IPS DF 4.7 (cell line): ENCODE data around the gene KLF4.

Experiments
- DNase-seq: peaks from one replicate; pipeline ENCODE4 v3.0.0-alpha.2; 2013; ENCODE audit warnings: low spot score; ENCODE audit errors: extremely low read depth

KLF4 gene

DNA sequence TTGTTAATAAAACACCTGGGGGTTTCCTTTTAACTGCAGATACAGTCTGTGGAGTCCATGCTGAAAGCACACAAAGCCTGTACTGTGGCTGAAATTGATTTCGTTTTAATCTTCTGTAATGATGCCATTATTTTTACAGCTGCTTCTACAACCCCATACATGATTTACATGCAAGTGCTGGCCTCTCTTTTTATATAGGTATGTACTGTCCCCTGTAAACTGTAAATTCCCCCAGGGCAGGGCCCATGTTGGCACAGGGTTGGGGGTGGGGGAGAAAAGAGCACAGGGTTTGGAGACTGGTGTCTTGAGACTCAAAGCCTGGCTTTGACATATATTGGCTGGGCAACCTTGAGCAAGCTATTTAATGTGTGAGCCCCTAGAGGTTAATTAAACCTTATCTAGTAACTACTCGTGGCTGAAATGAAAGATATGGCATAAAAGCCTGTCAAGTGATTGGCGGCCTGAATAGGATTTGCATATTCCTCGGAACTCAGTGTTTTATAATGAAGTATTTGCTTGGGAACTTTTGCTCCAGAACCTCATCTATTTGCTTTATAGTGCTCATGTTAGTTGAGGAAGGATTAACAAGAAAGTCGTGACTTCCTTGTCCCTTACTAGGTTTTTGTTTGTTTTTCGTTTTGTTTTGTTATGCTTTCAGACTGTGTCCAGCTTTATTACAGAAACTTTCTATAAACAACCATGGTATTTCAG, 34.0 kb downstream of the KLF4 start:
- no peak for DNase-seq

DNA sequence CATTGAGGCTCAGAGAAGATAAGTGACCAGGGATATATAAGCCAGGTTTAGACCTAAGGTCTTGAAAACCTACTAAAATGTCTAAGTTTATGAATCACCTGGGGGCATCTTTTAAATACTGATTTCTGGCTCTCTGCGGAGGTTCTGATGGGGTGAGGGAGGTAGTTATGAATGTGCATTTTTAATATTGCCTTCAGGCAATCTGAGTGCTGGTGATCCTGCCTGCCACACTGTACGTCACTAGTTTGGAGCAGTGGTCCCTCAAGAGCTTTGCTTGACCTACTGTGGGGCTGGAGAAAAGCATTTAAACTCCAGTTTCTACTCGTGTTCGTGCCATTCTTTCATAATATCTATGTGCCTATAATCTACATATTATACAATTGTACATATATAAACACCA, 36.1 kb downstream of the KLF4 start:
- DNase-seq, result no peak

DNA sequence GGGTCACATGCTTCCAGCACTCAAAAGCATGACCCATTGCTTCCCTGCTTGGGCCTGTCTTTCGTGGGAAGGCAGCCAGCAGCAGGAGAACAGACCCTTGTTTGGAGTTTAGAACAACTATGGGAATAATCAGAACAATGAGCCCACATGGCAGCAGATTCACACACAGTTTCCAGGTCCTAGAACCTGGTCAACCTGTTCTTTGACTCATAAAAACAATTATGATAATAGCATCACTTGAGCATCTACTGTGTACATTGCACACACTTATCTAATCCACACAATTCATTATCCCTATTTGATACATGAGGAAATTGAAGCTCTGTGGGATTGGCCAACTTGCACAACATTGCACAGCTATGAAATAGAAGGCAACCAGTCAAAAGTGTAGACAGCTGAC, 41.7 kb downstream of the KLF4 start:
- no peak for DNase-seq

DNA sequence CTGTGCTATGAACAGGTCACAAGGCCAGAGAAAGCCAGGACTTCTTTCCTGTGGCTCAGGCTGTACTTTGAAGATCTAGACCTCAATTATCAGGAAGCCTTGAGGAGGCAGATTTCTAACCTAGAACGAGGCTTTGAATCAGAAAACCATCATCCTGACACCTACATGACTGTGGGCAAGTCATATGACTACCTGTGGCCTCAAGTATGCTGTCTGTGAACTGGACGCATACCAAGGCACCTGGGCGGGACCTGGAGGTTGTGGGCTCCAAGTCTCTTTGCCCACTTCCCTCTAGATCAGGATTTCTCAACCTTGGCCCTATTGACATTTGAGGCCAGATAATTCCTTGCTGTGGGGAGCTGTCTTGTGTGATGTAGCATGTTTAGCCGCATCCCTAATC, 42.5 kb downstream of the KLF4 start:
- no peak for DNase-seq

DNA sequence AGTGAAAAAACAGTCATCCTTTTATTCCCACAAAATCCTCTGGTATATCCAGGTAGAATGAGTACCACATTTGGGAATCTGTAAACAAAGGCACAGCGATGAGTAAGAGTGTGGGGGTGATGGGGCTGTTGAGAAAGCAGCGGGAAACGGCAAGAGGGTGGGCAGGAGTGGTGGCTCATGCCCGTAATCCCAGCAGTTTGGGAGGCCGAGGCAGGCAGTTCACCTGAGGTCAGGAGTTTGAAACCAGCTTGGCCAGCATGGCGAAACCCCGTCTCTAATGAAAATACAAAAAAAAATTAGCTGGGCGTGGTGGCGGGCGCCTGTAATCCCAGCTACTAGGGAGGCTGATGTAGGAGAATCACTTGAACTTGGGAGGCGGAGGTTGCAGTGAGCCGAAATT, 43.1 kb downstream of the KLF4 start:
- DNase-seq, result no peak

DNA sequence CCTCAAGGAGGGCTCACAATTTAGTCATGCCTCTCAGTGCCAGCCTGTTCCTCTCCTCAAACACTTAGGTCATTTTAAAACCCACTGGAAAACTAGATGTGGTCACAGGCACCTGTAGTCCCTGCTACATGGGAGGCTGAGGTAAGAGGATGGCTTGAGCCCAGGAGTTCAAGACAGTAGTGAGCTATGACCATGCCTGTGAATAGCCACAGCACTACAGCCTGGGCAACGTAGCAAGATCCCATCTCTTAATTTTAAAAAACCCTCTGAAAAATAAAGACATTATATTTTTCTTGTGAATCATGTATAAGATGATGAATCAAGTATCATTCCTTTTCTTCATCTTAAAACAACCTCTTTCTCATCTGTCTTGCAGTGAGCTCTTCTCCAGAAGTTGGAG, 45.8 kb downstream of the KLF4 start:
- DNase-seq, result no peak

DNA sequence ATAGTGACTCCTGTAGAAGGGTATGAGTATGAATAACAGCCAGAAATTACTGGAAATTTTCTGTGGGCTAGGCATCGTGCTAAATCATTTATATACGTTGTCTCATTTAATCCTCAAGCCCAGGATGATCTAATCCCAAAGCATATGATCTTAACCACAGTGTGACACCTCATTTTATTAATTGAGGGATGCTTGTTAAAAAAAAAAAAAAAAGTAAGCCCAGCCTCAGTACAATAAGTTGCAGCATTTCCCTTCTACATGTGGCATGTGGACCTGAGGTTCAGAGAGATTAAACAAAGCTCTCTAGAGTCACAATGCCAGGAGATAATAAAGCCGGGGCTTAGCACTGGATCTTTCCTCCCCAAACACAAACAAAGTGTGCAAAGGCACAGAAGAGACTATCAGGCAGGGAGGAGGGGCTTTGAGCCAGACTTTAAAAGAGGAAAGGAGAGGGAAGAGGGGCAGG, 49.5 kb downstream of the KLF4 start:
- no peak for DNase-seq

DNA sequence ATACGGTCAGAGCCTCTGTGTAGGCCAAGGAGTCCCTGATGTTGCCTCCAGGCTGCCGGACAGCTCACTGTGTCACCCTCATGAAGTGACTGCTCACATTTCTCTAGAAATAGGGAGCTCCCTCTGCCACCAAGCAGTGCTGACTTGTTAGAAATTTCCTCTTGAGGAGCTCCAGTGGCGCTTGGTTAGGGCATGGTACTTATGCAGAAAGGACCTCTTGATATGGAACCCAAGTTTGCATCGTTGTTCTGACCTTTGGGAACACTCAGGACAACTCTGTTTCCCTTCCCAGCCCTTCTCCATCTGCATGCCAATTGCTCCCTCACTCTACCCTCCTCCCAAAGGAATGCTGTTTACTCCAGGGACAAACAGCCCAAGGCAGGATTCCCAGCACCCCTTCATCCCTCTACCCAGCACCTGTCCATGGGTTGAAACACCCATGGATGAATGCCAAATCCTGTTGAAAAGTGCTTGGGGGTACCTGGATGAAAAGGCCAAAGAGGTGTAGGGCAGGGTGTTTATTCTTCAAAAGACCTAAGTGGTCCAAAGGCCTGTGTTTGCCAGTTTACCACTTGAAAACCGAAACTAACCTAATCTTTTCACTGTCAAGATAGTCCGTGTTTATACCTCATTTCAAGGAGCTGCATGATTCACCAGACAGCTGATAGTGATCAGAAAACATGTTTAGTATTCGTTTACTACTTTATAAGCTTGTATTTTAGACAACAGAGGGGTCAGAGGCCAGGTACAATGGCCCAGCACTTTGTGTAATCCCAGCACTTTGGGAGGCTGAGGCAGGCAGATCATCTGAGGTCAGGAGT, 51.1 kb downstream of the KLF4 start:
- DNase-seq, result peak; percentile 60

DNA sequence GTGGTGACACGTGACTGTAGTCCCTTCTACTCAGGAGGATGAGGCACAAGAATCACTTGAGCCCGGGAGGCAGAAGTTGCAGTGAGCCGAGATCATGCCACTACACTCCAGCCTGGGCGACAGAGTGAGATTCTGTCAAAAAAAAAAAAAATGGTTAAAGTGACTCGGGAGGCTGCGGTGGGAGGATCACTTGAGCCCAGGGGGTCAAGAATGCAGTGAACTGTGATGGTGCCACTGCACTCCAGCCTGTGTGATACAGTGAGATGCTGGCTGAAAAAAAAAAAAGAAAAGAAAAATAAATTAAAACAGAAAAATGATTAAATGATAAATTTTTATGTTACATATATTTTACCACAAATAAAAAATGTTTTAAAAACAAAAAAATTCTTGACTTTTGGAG, 51.9 kb downstream of the KLF4 start:
- no peak for DNase-seq

DNA sequence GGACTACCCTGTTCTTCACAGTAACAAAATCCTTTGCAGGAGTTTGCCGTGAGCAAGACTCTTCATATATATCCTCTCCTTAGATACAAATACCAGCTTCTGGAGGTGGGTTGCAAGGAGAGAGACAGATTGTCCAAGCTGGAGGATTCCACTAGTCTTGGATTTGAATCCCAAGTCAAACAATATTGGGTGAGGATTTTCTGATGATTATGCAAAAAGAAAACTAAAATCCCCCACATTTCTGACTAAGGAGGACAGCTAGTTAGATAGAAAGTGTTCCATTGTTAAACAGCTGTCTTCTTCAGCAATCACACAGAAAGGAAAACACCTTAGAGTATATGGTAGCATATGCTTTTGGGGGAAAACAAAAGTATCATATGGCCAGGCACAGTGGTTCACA, 54.2 kb downstream of the KLF4 start:
- DNase-seq, result no peak
